ENCODE results near the gene MYBPC1.

- TF ChIP-seq CTCF (conservative IDR thresholded peaks at IDR 0.05) (no peak), EZH2 (IDR thresholded peaks at IDR 0.05; ENCODE audit: low read depth) (no peak)
These were observed 60.6 kb downstream of the MYBPC1 start for GRCh38 chr12:101655393-101655792.
